Right ventricle myocardium inferior (tissue), 1 donor: ENCODE measurements around the gene MT1X. TPM values are rescaled to one million over a fixed set of nuclear protein-coding genes. Genes with fewer than 3 reads are reported as not detected.

Source experiments
- ATAC-seq: fragments of 200-7000 bp; cut with Tn5 transposase; one replicate; pipeline ENCODE4 v1.9.1; 2020; ENCODE audit warnings: mild to moderate bottlenecking, moderate library complexity
- DNase-seq: peaks from one replicate; pipeline ENCODE4 v3.0.0; 2021; ENCODE audit errors: missing footprints
- intact Hi-C: fragments of 100-400 bp; cut with DNase I; formaldehyde crosslinking; loops from one replicate; pipeline ENCODE4 v1.11.0; 2022
- long read RNA-seq: library from polyadenylated mRNA; unstranded; transcript quantifications from one replicate; pipeline ENCODE4 v2.0.0, GENCODE V29; 2021
- total RNA-seq: library from RNA; stranded (reverse); fragmentation: NEBNext Ultra II Directional; extraction: Animal tissue kit (Norgen Biotek cat#: 25700); gene quantifications from one replicate; pipeline ENCODE4 v1.2.1, GENCODE V29; 2021
- donor health status: DM: no; HTN: yes; CAD: no; lungs with severe emphysema.

The MT1X gene
- 108 TPM for total RNA-seq
- long read RNA-seq, partial matches to known transcripts: 0 of 5 reads
- long read RNA-seq, other reads (novel, unspliced or antisense): 0 of 5 reads

DNA sequence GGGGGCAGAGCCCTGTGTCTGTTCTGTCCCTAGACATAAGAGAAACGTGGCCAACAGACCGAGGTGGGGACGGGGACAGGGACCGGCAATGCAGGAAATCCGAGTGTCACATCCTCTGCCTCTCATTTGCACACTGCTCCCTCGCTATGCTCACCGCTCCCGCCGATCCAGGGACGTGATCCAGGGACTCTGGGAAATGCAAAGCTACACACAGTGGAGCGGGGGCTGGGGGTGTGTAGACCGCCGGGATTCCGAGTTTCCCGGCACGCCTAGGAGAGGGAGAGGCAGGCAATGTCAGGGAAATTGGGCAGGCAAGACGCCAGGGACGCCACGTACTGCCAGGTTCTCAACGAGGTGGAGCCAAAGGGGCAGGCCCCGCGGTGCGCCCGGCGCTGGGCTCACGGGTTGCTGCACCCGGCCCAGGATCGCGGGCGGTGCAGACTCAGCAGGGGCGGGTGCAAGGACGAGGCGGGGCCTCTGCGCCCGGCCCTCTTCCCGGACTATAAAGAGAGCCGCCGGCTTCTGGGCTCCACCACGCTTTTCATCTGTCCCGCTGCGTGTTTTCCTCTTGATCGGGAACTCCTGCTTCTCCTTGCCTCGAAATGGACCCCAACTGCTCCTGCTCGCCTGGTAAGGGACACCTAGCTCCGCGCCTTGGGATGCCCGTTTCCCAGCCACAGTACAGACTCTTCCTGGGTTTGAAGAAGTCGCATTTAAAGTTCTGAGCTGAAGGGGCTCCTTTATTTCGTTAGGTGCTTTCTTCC is at the start of gene MT1X:
Gene MT1X (plus strand): TSS at position 532 of the 764 bp plus-strand sequence. CDS start 71 bp downstream, at position 603.
- ATAC-seq: peak; percentile 95
- intact Hi-C loops: loop anchor here (2.0 to 5.0 kb wide), 2 partner anchors 45 to 75 kb away; partner anchors contain the start of gene MT1A
- DNase-seq: peak; percentile 96

DNA sequence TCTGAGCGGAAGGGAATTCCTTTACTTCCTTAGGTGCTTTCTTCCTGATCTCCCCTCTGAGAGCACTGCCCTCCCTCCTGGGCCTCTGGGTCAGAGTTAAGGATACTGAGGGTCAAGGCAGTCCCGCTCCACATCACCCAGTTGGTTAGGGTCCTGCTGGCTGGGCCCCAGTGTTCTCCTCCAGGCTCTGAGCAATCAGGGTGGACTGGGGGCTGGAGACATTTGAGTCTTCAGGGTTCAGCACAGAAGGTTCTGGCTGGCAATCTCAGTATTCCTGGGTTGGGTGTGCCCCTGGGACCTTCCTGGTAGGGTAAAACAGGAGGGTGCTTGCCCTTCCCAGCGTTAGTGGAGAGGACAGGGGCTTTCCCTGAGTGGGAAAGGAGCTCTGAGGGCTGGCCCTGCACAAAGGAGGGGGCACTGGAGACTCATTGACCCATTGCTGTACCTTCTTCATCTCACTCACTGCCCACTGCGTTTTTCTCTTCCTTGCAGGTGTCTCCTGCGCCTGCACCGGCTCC is 49.4 kb upstream of the MT1X start:
- ATAC-seq: no peak
- intact Hi-C loops: loop anchor here (2.0 kb wide), 1 partner anchor 26 kb away; no protein-coding TSS in a partner anchor
- DNase-seq: peak; percentile 45

- DNase-seq (peak; percentile 45), ATAC-seq (no peak)
- intact Hi-C loops: loop anchor here (2.0 kb wide), 1 partner anchor 27 kb away; no protein-coding TSS in a partner anchor
Observed at GRCh38 chr16:56633535-56633934, 48.7 kb upstream of the MT1X start.

DNA sequence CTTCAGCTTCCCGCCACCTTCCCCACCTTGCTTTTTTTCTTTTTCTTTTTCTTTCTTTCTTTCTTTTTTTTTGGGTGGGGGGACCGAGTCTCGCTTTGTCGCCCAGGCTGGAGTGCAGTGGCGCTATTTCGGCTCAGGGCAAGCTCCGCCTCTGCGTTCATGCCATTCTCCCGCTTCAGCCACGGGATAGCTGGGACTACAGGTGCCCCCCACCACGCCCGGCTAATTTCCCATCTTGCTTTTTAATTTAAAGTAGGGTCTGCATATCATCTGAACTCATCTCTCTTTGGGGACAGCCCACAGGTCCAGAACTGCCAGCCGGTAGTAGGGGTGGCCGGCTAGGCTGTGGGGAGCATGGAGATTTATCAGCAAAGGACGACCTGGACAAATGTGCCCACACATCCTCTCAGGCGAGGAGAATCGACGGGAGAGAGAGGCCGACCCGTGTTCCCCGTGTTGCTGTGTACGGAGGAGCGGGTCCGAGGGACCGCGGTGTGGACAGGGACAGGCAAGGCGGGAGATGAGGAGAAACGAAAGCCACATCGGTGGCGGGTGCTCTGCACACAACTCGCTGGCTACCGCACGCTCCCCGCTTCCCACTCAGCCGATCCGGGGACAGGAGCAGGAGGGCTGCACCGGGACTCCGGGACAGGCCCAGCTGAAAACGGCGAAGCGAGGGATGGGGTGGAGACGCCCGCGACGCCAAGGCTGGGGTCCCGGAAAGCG is 47.4 kb upstream of the MT1X start:
- DNase-seq (peak; percentile 33), ATAC-seq (no peak)
- intact Hi-C loops: loop anchor here (5.0 kb wide), 1 partner anchor 47 kb away; the partner anchor contains the start of gene MT1X

DNA sequence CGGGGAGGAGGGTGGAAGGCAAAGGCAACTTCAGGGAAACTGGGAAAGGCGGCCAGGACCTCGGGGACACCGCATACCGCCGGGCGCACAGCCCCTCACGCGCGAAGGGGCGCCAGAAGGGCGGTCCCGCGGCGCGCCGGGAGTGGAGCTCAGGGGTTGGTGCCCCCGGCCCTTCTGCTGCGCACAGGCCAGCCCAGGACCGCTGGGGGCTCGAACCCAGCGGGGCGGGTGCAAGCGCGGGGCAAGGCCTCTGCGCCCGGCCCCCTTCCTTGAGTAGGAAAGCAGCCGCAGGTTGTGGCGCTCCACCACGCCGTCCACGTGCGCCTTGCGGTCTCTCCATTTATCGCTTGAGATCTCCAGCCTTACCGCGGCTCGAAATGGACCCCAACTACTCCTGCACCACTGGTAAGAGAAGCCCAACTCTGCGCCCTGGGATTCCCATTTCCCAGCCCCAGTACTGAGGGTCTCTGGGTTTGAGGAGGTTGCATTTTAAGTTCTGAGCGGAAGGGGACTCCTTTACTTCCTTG is 46.8 kb upstream of the MT1X start:
- DNase-seq (peak; percentile 44), ATAC-seq (no peak)
- intact Hi-C loops: loop anchor here (5.0 kb wide), 1 partner anchor 47 kb away; the partner anchor contains the start of gene MT1X

GRCh38 chr16:56636616-56637413 is 45.5 kb upstream of the MT1X start:
- intact Hi-C loops: loop anchor here (5.0 kb wide), 1 partner anchor 45 kb away; the partner anchor contains the start of gene MT1X
- no peak for ATAC-seq
- DNase-seq: peak; percentile 4

DNA sequence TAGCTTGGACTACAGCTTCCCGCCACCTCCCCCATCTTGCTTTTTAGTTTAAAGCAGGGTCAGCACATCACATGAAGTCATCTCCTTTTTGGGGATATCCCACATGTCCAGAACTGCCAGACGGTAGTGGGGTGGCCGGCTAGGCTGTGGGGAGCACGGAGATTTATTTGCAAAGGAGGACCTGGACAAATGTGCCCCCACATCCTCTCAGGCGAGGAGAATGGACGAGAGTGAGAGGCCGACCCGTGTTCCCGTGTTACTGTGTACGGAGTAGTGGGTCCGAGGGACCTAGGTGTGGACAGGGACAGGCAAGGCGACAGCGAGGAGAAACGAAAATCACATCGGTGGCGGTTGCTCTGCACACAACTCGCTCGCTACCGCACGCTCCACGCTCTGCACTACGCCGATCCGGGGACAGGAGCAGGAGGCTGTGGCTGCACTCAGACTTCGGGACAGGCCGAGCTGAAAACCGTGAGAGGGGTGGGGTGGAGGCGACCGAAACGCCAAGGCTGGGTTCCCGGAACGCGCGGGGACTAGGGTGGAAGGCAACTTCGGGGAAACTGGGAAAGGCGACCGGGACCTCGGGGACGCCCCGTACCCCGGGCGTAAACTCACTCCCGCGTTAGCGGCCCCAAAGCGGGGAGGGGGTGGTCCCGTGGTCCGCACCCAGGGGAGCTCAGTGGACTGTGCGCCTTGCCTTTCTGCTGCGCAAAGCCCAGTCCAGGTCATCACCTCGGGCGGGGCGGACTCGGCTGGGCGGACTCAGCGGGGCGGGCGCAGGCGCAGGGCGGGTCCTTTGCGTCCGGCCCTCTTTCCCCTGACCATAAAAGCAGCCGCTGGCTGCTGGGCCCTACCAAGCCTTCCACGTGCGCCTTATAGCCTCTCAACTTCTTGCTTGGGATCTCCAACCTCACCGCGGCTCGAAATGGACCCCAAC is 44.2 kb upstream of the MT1X start, which contains the start of gene MT1A:
Gene MT1A (plus strand): TSS at position 853 of the 937 bp plus-strand sequence. CDS start 73 bp downstream, at position 926.
- ATAC-seq: peak; percentile 94
- intact Hi-C loops: loop anchor here (5.0 kb wide), 1 partner anchor 44 kb away; the partner anchor contains the start of gene MT1X
- peak; percentile 89 for DNase-seq

- intact Hi-C loops: loop anchor here (5.0 kb wide), 1 partner anchor 43 kb away; the partner anchor contains the start of gene MT1X
- no peak for ATAC-seq
- DNase-seq: peak; percentile 14
Observed at GRCh38 chr16:56639045-56639444, 43.2 kb upstream of the MT1X start.

- intact Hi-C loops: no loop called here
- DNase-seq: no peak
- no peak for ATAC-seq
Observed at GRCh38 chr16:56640076-56640475, 42.2 kb upstream of the MT1X start.

DNA sequence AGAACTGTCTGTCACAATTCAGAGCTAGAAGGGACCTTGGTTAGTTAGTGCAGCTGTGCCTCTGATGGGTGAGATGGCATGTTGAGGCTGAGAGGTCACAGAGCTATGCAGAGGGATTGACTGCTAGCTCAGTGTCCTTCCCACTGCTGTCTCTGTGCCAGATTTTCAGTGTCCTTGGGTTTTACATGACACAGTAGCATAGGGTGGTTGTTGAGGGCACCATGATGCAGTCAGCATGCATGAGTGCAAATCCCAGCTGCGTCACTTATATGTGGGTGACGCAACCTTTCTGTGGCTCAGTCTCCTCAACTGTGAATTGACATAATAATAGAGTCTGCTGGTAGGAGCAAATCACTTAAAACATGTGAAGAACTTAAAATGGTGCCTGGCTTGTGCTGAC is 41.1 kb upstream of the MT1X start:
- peak; percentile 6 for DNase-seq
- intact Hi-C loops: no loop called here
- no peak for ATAC-seq

- DNase-seq (peak; percentile 80), ATAC-seq (peak; percentile 90)
- intact Hi-C loops: no loop called here
Observed at GRCh38 chr16:56643080-56643778, 39.0 kb upstream of the MT1X start.

GRCh38 chr16:56643833-56644232 is 38.4 kb upstream of the MT1X start:
- ATAC-seq: no peak
- intact Hi-C loops: no loop called here
- DNase-seq: no peak

DNA sequence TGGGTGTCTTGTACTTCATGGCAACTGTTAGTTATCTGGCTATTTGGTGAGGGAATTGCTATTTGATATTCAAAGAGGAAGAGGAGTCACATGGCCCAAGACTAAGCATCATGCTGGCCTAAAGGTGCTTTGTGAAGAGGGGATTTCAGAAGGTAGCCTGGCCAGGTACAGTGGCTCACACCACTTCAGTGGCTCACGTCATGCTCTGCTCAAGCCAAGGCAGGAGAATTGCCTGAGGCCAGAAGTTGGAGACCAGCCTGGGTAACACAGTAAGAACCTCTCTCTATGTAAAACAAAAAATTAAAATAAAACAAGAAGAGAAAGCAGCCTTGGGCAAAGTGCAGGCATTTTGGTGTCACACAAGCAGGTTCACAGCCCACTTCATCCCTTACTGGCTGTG is 37.0 kb upstream of the MT1X start:
- ATAC-seq (no peak), DNase-seq (peak; percentile 4)
- intact Hi-C loops: no loop called here

- ATAC-seq (no peak), DNase-seq (no peak)
- intact Hi-C loops: no loop called here
Observed at GRCh38 chr16:56645838-56646237, 36.4 kb upstream of the MT1X start.

- intact Hi-C loops: no loop called here
- no peak for ATAC-seq
- no peak for DNase-seq
Observed at GRCh38 chr16:56647641-56648431, 34.4 kb upstream of the MT1X start.

GRCh38 chr16:56649271-56649670 is 33.0 kb upstream of the MT1X start:
- intact Hi-C loops: no loop called here
- no peak for DNase-seq
- ATAC-seq: no peak
